Tongue (tissue), 2 donors: ENCODE measurements around the gene CACNA2D3. TPM values are rescaled to one million over a fixed set of nuclear protein-coding genes. Genes with fewer than 3 reads are reported as not detected.

Experiments
- DNase-seq: peaks from one replicate; pipeline ENCODE4 v3.0.0-alpha.2; 2015
- total RNA-seq: library from RNA; depleted of rRNA; stranded (reverse); fragments of >200 nt; gene quantifications from one replicate; pipeline ENCODE4 v1.2.3, GENCODE V29; 2014

The CACNA2D3 gene
- total RNA-seq, 1 donor from 2014 or later, result 2.5 TPM

DNA sequence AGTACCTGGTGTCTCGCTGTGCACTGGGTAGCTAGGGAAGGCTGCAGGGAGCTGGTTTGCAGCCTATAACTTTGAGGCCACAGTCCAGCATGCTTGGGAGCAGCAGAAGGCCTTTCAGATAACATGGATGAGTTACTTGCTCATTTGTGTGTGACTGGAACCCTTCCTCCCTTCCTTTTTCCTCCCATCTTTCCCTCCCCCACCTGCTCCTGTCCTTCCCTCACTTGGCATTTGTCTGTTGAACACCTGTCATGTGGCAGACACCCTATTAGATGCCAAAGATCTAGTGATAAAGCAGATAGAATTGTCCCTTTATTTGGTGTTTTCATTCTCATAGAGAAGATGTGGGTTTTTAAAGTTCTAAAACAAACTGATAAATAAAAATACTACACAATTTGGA lies 733.9 kb downstream of the CACNA2D3 start:
- DNase-seq, result peak; percentile 77

- DNase-seq, result peak; percentile 50
Observed at GRCh38 chr3:54857343-54857742, 735.0 kb downstream of the CACNA2D3 start.

GRCh38 chr3:54858093-54858785 lies 735.9 kb downstream of the CACNA2D3 start:
- DNase-seq, result no peak

GRCh38 chr3:54859184-54859583 lies 736.8 kb downstream of the CACNA2D3 start:
- DNase-seq, result no peak

DNA sequence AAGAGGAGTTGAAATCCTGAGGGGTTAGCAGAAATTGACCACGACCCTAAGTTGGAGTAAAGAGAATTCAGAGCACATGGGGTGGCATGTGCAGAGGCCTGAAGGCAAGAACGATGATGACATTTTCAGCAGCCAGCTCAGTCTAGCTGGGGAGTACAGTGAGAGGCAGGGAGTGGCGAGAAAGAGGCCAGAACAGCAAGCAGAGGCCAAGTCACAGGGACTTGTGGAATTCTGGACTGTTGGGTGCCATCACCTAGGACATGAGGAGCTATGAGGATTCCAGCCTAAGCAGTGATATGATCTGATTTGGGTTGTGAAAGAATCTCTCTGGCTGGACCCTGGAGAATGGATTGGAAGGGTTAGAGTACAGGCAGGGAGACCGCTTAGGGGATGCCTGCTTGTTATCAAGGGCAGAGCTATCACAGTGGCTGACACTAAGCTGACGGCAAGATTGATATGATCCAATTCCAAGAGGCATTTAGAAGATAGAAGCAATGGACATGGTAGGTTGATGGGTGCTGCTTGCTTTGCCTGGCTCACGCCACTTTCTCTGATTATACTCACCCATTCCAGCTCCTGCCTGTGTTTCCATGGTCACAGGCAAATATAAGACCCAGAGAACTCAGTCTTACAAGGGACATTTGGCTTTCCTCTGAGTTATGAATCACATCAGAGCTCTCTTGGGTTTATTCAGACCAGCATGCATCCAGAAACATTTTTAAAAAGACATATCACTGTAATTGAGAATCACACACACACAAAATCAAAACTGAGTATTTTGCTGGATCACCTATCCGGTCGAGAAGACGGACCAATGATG lies 739.1 kb downstream of the CACNA2D3 start:
- DNase-seq, result no peak

GRCh38 chr3:54862526-54862925 lies 740.2 kb downstream of the CACNA2D3 start:
- DNase-seq, result no peak

- DNase-seq, result no peak
Observed at GRCh38 chr3:54863366-54863765, 741.0 kb downstream of the CACNA2D3 start.

GRCh38 chr3:54863786-54864185 lies 741.4 kb downstream of the CACNA2D3 start:
- no peak for DNase-seq

GRCh38 chr3:54865316-54865715 lies 743.0 kb downstream of the CACNA2D3 start:
- DNase-seq, result no peak

- DNase-seq, result peak; percentile 74
Observed at GRCh38 chr3:54866251-54866650, 743.9 kb downstream of the CACNA2D3 start.

- DNase-seq, result peak; percentile 76
Observed at GRCh38 chr3:54870423-54870822, 748.1 kb downstream of the CACNA2D3 start.

DNA sequence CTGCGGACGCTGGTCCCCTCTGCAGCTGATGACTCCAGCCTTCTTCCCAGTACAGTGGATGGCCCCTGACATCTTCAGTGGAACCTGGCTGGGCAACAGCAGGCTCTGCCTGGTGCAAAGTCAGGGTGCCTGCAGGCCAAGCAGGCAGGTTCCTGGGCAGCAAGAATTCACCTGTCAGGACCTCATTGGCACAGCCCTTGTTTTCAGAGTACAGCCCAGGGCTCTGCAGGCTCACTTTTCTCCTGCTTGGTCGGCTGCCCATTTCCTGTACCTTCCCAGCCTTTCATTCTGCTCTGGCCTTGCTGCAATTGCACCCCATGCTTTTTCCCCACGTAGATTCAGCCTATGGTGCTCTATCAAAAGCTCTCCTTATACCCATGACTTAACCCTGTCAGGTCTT lies 749.5 kb downstream of the CACNA2D3 start:
- no peak for DNase-seq

- DNase-seq, result no peak
Observed at GRCh38 chr3:54873059-54874010, 751.0 kb downstream of the CACNA2D3 start.

DNA sequence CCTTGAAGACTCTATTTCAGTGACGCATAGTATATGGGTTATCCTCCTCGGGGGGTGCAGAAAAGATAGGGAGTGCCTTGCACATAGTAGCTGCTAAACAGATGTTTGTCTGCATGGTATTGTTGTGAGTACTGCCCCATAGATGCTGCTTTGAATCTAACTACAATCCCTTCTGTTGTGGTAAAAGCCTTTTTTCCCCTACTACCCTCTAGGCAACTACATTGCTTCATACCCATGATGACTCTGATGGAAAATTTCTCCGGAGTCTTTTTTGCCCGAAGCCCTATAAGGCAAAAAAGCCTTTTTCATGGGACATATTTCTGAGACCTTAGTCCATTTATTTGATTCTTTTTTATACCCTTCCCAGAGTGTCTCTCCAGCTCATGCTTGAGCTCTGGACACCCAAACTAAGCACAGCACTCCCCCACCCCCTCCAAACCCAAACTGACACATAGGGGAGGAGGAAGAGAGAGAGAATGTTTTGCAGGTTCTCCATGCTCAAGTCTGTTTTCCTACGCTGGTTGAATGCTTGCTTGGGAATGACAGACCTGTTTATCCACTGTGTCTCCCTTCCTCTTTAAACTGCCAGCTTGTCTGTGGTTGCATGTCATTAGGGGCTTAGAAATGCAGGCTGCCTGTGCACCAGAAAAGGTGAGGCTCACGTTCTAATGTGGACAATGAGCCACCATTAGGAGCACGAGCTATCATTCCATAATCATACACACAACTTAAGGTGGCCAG lies 752.6 kb downstream of the CACNA2D3 start:
- DNase-seq, result no peak

DNA sequence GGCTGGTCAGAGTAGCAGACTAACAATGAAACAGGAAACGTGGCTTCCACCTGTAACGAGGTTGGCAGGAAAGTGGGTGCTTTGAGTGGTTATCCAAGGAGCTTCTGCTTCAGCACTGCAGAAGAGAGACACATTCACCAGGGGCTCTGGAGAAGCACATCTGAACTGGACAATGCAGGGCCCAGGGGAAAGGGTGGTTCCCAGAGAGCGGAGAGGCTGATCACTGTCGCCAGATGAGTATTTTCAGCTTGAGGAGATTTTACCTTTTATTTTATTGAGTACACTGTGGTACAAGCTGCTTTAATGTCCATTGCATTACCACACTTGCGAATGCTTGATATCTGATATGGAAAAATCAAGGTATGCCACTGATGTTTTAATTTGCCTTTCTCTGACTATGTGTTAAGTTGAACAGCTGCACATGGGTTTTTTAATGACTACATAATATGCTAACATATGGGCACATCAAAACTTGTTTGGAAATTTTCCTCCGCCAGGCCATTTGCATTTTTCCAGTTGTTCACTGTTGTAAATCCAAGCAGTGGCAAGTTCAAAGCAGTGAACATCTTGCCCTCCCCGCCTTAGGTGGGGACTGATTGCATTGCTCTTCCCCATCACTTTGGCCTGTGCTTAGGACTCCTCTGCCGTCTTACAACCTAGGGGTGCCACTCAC lies 753.4 kb downstream of the CACNA2D3 start:
- no peak for DNase-seq

DNA sequence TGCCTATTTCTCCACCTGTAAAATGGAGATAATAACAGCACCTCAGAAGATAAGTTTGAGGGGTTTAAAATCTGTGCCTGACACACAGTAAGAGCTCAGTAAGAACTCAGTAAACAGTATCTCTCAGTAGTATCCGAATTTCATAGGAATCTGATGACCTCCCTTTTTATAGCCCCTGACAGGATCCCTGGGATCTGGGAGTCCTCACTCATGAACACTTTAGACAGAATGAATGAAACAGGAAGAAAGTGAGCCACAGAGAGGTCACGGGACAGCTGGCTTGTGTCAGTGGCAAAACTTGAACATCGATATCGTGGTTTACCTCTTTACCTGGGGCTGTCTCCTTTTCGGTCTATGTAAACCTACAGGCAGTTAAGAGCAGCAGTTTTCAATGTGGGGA lies 754.3 kb downstream of the CACNA2D3 start:
- no peak for DNase-seq

GRCh38 chr3:54877730-54878129 lies 755.4 kb downstream of the CACNA2D3 start:
- DNase-seq, result no peak

GRCh38 chr3:54878145-54878544 lies 755.8 kb downstream of the CACNA2D3 start:
- no peak for DNase-seq

- DNase-seq, result peak; percentile 74
Observed at GRCh38 chr3:54882129-54882833, 759.9 kb downstream of the CACNA2D3 start.

DNA sequence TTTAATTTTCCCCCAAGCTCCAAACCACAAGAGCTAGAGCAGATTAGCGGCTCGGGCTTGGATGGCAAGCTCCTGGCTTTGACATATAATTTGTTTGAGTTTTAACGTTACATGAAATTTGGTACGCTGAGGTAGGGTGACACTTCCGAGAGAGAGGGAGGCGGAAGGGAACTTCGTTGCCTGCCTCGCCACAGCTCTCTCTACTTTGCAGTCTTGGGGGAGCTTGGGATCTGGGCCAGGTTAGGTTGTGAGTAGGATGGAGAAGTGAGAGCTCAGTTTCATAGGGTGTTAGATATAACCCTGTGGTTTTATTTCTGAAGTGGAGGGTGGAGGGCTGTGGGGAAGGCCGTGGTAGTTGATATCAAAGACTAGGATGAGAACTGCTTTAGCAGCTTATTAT lies 765.8 kb downstream of the CACNA2D3 start:
- no peak for DNase-seq

DNA sequence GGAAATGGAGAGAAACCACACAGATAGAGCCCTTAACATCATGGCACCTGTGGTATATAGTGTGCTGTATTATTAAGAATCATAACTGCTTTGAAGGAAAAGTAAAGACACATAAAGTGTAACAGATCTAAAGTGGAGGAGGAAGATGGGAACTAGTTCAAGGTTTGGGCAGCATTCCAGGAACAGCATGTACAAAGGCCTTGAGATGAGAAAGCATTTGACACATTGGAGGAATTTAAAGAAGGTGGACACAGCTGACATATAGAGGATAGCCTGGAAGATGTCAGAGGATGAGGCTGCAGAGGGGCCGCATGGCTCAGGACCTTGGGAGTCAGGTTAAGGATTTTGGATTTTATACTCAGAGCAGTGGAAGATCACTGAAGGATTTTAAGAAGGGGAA lies 766.5 kb downstream of the CACNA2D3 start:
- peak; percentile 73 for DNase-seq
